ENCODE results near the gene ZNF697.
"Not testable (repeated sequence)": the region's sequence is repeated elsewhere in the genome, so short reads cannot be mapped to it uniquely, and the experiment has no call there.

ZNF697 gene

GRCh38 chr1:119631433-119632102 is 16.5 kb downstream of the ZNF697 start:
- no peak for DNase-seq (ENCODE audit: low read depth)

GRCh38 chr1:119631086-119631432 is 17.0 kb downstream of the ZNF697 start:
- no peak for DNase-seq (ENCODE audit: low read depth)

GRCh38 chr1:119626841-119627240 is 21.2 kb downstream of the ZNF697 start:
- no peak for DNase-seq (ENCODE audit: low read depth)

- DNase-seq (ENCODE audit: low read depth): no peak
These were observed 22.0 kb downstream of the ZNF697 start for GRCh38 chr1:119626011-119626545.

GRCh38 chr1:119623678-119624077 is 24.4 kb downstream of the ZNF697 start:
- no peak for DNase-seq (ENCODE audit: low read depth)

GRCh38 chr1:119623193-119623515 is 24.9 kb downstream of the ZNF697 start:
- no peak for DNase-seq (ENCODE audit: low read depth)

- DNase-seq (ENCODE audit: low read depth): no peak
These were observed 25.5 kb downstream of the ZNF697 start for GRCh38 chr1:119622311-119623192.

- no peak for DNase-seq (ENCODE audit: low read depth)
These were observed 26.4 kb downstream of the ZNF697 start for GRCh38 chr1:119621705-119622104.

GRCh38 chr1:119617751-119618691 is 30.0 kb downstream of the ZNF697 start:
- no peak for DNase-seq (ENCODE audit: low read depth)

GRCh38 chr1:119616748-119617147 is 31.3 kb downstream of the ZNF697 start:
- DNase-seq (ENCODE audit: low read depth): not testable (repeated sequence)

- not testable (repeated sequence) for DNase-seq (ENCODE audit: low read depth)
These were observed 33.0 kb downstream of the ZNF697 start for GRCh38 chr1:119615100-119615499.

- DNase-seq (ENCODE audit: low read depth): peak; percentile 37
These were observed 34.0 kb downstream of the ZNF697 start for GRCh38 chr1:119613769-119614720.

- peak; percentile 14 for DNase-seq (ENCODE audit: low read depth)
These were observed 36.4 kb downstream of the ZNF697 start for GRCh38 chr1:119611701-119612113.

- not testable (repeated sequence) for DNase-seq (ENCODE audit: low read depth)
These were observed 39.2 kb downstream of the ZNF697 start for GRCh38 chr1:119608816-119609215.

- not testable (repeated sequence) for DNase-seq (ENCODE audit: low read depth)
These were observed 40.8 kb downstream of the ZNF697 start for GRCh38 chr1:119607087-119607807.

- no peak for DNase-seq (ENCODE audit: low read depth)
These were observed 41.7 kb downstream of the ZNF697 start for GRCh38 chr1:119606394-119606793.

- no peak for DNase-seq (ENCODE audit: low read depth)
These were observed 42.4 kb downstream of the ZNF697 start for GRCh38 chr1:119605686-119606085.

- DNase-seq (ENCODE audit: low read depth): not testable (repeated sequence)
These were observed 43.0 kb downstream of the ZNF697 start for GRCh38 chr1:119605080-119605479.

GRCh38 chr1:119603695-119604094 is 44.4 kb downstream of the ZNF697 start:
- DNase-seq (ENCODE audit: low read depth): no peak

- not testable (repeated sequence) for DNase-seq (ENCODE audit: low read depth)
These were observed 44.8 kb downstream of the ZNF697 start for GRCh38 chr1:119603241-119603640.
